ENCODE results near the gene MAMDC2.

Gene MAMDC2

DNA sequence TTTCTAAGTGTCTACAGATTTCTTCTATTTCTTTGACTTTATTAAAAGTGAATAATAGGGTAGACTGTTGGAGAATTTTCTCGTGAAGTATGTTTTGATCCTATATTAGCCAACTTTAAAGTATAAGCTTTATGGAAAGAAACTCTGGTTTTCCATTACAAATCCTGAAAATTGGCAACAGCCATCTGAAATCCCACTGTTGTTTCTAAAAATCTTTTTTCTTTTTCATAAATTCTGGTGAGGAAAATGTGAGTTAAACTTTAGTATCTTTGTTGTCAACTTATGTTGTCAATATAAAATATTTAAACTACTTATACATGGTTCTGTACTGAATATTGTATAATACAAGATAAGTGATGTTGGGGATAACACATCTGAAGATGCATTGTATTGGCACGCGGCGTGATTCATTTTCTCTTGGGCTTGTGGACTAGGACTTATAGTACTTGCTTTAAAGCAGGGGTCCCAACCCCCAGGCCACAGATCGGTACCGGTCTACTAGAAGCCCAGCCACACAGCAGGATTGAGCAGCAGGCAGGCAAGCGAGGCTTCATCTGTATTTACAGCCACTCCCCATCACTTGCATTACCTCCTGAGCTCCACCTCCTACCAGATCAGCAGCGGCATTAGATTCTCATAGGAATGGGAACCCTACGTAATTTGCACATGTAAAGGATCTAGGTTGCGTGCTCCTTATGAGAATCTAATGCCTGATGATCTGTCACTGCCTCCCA lies 12.7 kb downstream of the MAMDC2 start:
- Histone ChIP-seq H3K9me2 (replicated peaks; ENCODE audit: insufficient read depth, low read length) (no peaks in the 10 kb centered on the region), H3K4me3 (ENCODE audit: low read length) (no peak overlapping the region), H3K79me2 (ENCODE audit: low read length) (peaks cover 44% of the 10 kb centered on the region), H2AFZ (ENCODE audit: low read length) (no peak overlapping the region), H4K20me1 (ENCODE audit: insufficient read depth, low read length) (no peaks in the 10 kb centered on the region), H3K4me2 (ENCODE audit: low read depth, low read length) (no peak overlapping the region), H3K9me3 (replicated peaks; ENCODE audit: insufficient read depth, low read length) (no peaks in the 10 kb centered on the region), H3F3A (ENCODE audit: insufficient read depth, low read length) (no peaks in the 10 kb centered on the region), H3K27me3 (replicated peaks; ENCODE audit: insufficient read depth, low read length) (no peaks in the 10 kb centered on the region), H3K27ac (ENCODE audit: low read length) (no peak overlapping the region), H3K9ac (ENCODE audit: low read length) (no peak overlapping the region), H3K36me3 (replicated peaks; ENCODE audit: insufficient read depth, low read length) (no peaks in the 10 kb centered on the region), H3K4me1 (ENCODE audit: low read length) (peaks cover 8% of the 10 kb centered on the region; the same call in 1 of the 2 replicates)
- TF ChIP-seq EZH2 (optimal IDR thresholded peaks at IDR 0.05; ENCODE audit: low read depth, low read length): no peak
- TF ChIP-seq CTCF (IDR thresholded peaks at IDR 0.05; ENCODE audit: low read length): no peak
- no peak for TF ChIP-seq EZH2phosphoT487 (IDR thresholded peaks at IDR 0.05; ENCODE audit: low read length)
- no peak for DNase-seq

DNA sequence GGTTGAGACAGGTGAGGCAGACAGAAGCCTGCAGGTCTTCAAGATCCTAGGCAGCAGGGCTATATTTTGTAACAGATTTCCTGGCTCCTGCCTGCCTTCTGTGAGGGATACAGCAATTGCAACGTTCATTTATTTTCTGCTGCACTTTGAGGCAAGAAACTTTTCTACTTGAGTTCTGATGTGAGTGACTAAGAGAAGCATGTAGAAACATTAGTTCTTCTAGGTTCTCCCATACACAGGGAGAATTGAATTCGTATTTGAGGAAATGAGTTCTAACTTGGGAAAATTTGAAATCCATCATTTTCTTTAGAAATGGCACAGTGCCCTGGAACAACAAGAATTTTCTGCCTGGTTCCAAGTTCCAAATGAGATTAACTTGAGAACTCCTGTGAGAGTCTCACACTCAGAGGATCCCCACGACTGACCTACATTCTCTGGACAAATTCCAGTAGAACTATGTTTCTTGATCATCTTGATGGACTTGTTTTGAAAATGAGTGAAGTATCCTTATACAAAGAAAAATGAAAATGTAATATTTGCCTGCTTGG lies 15.0 kb downstream of the MAMDC2 start:
- peaks cover 31% of the 10 kb centered on the region for H3K79me2 ChIP-seq (ENCODE audit: low read length)
- no peaks in the 10 kb centered on the region for H3F3A ChIP-seq (ENCODE audit: insufficient read depth, low read length)
- H3K27ac ChIP-seq (ENCODE audit: low read length): no peak overlapping the region
- H2AFZ ChIP-seq (ENCODE audit: low read length): no peak overlapping the region
- H3K9me2 ChIP-seq (replicated peaks; ENCODE audit: insufficient read depth, low read length): no peaks in the 10 kb centered on the region
- H3K4me2 ChIP-seq (ENCODE audit: low read depth, low read length): no peak overlapping the region
- no peaks in the 10 kb centered on the region for H3K9me3 ChIP-seq (replicated peaks; ENCODE audit: insufficient read depth, low read length)
- H4K20me1 ChIP-seq (ENCODE audit: insufficient read depth, low read length): no peaks in the 10 kb centered on the region
- H3K4me1 ChIP-seq (ENCODE audit: low read length): peaks cover 8% of the 10 kb centered on the region; the same call in 1 of the 2 replicates
- no peak overlapping the region for H3K4me3 ChIP-seq (ENCODE audit: low read length)
- H3K36me3 ChIP-seq (replicated peaks; ENCODE audit: insufficient read depth, low read length): no peaks in the 10 kb centered on the region
- H3K27me3 ChIP-seq (replicated peaks; ENCODE audit: insufficient read depth, low read length): no peaks in the 10 kb centered on the region
- no peak for DNase-seq
- TF ChIP-seq CTCF (IDR thresholded peaks at IDR 0.05; ENCODE audit: low read length) (no peak), EZH2phosphoT487 (IDR thresholded peaks at IDR 0.05; ENCODE audit: low read length) (no peak), EZH2 (optimal IDR thresholded peaks at IDR 0.05; ENCODE audit: low read depth, low read length) (no peak)
- no peak overlapping the region for H3K9ac ChIP-seq (ENCODE audit: low read length)

GRCh38 chr9:70060148-70060882 lies 16.7 kb downstream of the MAMDC2 start:
- H3K4me2 ChIP-seq (ENCODE audit: low read depth, low read length): no peak overlapping the region
- H3K9me3 ChIP-seq (replicated peaks; ENCODE audit: insufficient read depth, low read length): no peaks in the 10 kb centered on the region
- TF ChIP-seq CTCF (IDR thresholded peaks at IDR 0.05; ENCODE audit: low read length): no peak
- H3F3A ChIP-seq (ENCODE audit: insufficient read depth, low read length): no peaks in the 10 kb centered on the region
- no peak overlapping the region for H2AFZ ChIP-seq (ENCODE audit: low read length)
- peaks cover 8% of the 10 kb centered on the region; the same call in 1 of the 2 replicates for H3K4me1 ChIP-seq (ENCODE audit: low read length)
- peaks cover 19% of the 10 kb centered on the region for H3K79me2 ChIP-seq (ENCODE audit: low read length)
- no peaks in the 10 kb centered on the region for H3K9me2 ChIP-seq (replicated peaks; ENCODE audit: insufficient read depth, low read length)
- no peaks in the 10 kb centered on the region for H3K36me3 ChIP-seq (replicated peaks; ENCODE audit: insufficient read depth, low read length)
- no peak overlapping the region for H3K27ac ChIP-seq (ENCODE audit: low read length)
- no peaks in the 10 kb centered on the region for H4K20me1 ChIP-seq (ENCODE audit: insufficient read depth, low read length)
- no peak for DNase-seq
- H3K27me3 ChIP-seq (replicated peaks; ENCODE audit: insufficient read depth, low read length): no peaks in the 10 kb centered on the region
- no peak overlapping the region for H3K4me3 ChIP-seq (ENCODE audit: low read length)
- no peak overlapping the region for H3K9ac ChIP-seq (ENCODE audit: low read length)
